Raji (cell line): ENCODE results near the gene SHBG.

Source experiments
- POLR2A ChIP-seq: IDR thresholded peaks from 2 replicates; pipeline ENCODE4 v1.6.1; 2011; ENCODE audit warnings: low read depth, low read length, control low read depth; ENCODE audit not compliant: insufficient read depth

The SHBG gene, protein sequence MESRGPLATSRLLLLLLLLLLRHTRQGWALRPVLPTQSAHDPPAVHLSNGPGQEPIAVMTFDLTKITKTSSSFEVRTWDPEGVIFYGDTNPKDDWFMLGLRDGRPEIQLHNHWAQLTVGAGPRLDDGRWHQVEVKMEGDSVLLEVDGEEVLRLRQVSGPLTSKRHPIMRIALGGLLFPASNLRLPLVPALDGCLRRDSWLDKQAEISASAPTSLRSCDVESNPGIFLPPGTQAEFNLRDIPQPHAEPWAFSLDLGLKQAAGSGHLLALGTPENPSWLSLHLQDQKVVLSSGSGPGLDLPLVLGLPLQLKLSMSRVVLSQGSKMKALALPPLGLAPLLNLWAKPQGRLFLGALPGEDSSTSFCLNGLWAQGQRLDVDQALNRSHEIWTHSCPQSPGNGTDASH

GRCh38 chr17:7629939-7630571, at the start of gene SHBG:
SHBG (plus strand) TSS chr17:7630135; CDS start chr17:7630173, 38 bp downstream.
- no peak for TF ChIP-seq POLR2A

DNA sequence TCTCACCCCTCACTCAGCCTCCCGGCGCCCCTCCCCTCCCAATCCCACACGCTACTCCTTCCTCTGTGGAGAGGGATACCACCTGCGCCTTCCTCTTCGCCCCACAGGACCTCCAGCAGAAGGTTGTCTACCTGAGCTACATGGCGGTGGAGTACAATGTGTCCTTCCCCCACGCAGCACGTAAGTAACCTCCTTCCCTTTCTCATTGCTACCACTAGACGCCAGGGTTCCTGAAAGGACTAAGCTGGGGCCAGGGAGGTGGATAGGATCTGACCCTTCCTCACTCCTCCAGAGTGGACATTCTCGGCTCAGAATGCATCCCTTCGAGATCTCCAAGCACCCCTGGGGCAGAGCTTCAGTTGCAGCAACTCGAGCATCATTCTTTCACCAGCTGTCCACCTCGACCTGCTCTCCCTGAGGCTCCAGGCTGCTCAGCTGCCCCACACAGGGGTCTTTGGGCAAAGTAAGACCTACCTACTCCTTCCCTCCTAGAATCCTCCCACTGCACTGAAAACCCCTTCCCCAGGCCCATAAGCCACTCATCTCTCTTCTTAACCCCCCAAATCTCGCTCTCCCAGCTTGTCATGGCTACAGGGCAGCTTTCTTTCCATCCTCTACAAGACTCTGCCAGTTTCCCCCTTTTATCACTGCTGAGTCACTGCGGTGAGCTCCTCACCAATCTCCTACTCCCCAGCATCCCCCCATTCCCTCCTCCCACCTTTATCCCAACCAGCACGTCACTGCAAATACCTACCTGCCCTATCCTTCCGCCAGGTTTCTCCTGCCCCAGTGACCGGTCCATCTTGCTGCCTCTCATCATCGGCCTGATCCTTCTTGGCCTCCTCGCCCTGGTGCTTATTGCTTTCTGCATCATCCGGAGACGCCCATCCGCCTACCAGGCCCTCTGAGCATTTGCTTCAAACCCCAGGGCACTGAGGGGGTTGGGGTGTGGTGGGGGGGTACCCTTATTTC, 49.0 kb upstream of the SHBG start:
- TF ChIP-seq POLR2A = no peak

- 0 out of 2 replicates have a peak, but pooled peaks have one; percentile 26 for TF ChIP-seq POLR2A
Measured at GRCh38 chr17:7582396-7583252, 47.3 kb upstream of the SHBG start.

DNA sequence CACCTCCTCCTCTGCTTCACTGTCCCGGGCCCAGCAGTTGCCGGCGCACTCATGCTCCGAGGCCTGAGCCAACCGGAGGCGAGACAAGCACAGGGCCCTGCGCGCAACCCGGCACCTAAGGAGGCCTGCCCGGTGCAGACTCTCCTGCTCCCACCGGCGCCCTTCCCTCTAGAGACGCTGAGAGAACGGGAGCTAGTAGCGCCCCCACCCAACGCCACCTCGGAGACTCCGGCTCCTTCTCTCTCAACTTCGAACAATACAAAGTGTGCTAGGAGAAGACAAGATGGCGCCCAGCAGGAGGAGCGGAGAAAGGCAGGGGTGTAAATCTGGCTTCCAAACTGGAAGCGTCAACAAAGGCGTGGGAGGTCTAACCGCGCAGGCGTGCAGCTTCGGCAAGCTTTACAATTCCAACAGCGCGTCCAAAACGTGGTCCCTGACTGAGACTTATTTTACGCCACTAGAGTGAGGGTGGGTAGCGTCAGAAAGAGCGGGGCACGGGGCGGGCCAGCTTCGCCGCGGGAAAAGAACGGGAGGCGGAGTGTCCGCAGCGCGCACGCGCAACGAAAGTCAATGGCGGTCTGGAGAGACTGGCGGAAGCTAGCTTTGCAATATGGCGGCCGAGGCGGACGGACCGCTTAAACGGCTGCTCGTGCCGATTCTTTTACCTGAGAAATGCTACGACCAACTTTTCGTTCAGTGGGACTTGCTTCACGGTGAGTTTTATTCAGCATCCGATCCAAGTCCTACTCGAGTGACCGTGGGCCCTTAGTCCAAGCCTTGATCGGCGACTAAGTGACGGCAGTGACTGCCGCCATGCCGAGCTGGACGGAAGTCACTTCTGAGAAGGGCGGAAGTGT, 46.5 kb upstream of the SHBG start, which contains the start of gene MPDU1:
Gene MPDU1 (plus strand): TSS at position 600 of the 857 bp plus-strand sequence. CDS start 11 bp downstream, at position 611.
- peak; percentile 87 for TF ChIP-seq POLR2A

DNA sequence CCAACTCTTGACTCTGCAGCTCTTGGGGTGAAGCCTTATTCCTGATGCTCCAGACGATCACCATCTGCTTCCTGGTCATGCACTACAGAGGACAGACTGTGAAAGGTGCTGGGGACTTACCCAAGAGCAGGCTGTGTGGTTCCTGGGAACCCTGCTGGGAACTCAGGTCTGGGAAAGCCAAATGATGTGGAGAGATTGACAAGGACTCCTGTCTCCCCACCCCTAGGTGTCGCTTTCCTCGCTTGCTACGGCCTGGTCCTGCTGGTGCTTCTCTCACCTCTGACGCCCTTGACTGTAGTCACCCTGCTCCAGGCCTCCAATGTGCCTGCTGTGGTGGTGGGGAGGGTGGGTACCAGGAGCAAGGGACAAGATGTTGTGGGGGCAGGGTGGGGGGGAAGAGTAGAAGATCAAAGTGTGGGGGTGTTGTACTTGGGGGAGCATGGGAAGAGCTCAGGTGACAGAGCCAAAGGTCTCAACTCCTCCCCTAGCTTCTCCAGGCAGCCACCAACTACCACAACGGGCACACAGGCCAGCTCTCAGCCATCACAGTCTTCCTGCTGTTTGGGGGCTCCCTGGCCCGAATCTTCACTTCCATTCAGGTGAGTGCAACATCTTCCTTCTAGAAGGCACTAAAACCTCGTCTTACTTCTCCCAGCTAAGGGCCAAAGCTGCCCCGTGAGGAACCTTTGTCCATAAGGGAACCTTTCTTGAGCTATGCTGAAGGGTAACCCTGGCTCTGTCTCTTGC, 43.1 kb upstream of the SHBG start:
- no peak for TF ChIP-seq POLR2A

GRCh38 chr17:7587420-7588151, 42.3 kb upstream of the SHBG start:
- TF ChIP-seq POLR2A = no peak

DNA sequence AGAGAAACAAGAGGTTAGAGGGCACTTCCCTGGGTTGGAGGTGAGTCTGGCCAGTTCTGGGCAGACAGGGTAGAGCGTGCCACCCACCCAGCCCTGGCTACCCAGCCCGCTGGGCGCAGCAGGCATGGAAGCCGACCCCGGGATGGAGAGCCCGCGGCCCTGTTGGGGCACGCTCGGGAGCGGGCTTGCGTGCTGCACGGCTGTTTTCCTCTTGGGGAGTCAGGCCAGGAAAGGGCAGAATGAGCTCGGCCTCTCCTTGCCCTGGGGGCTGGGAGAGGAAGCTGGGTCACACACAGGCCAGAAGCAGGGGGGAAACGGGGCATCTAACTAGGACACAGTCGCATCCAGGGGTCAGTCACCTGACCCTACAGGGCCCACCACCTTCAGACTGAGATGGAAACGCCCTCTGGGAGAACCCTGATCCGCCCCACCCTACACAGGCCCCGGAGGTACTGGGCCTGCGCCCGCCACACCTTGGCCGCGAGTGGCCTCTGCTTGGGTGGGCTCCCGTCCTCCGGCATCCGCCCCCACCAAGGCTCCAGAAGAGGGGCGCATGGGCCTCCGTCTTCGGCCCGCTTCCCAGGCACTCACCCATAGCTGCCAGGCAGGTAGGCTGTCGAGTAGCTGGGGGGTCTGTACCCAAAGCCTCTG, 41.3 kb upstream of the SHBG start:
- TF ChIP-seq POLR2A = no peak

DNA sequence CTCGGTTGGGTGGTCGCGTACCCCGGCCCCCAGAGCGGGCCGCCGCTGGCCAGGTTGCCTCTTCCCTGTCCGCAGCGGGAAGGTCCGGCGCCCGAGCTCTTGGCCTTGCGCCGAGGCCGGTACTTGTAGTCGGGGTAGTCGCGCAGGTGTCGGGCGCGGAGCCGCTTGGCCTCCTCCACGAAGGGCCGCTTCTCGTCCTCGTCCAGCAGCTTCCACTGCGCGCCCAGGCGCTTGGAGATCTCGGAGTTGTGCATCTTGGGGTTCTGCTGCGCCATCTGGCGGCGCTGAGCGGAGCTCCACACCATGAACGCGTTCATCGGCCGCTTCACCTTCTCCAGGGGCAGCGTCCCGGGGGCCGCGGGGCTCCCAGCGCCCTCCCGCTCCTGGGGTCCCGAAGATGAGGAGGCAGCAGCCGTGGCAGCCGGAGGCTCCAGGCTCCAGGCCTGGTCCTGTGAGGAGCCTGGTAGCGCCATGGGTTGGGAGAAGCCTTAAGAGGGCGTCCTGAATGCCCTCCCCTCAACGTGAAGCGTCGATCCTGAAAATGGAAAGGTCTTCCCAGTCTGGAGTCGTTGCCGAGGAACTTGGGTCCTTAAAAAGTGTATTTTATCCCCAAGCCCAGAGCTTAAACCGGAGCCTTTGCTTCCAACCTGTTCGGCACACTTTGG, 40.6 kb upstream of the SHBG start:
- no peak for TF ChIP-seq POLR2A

DNA sequence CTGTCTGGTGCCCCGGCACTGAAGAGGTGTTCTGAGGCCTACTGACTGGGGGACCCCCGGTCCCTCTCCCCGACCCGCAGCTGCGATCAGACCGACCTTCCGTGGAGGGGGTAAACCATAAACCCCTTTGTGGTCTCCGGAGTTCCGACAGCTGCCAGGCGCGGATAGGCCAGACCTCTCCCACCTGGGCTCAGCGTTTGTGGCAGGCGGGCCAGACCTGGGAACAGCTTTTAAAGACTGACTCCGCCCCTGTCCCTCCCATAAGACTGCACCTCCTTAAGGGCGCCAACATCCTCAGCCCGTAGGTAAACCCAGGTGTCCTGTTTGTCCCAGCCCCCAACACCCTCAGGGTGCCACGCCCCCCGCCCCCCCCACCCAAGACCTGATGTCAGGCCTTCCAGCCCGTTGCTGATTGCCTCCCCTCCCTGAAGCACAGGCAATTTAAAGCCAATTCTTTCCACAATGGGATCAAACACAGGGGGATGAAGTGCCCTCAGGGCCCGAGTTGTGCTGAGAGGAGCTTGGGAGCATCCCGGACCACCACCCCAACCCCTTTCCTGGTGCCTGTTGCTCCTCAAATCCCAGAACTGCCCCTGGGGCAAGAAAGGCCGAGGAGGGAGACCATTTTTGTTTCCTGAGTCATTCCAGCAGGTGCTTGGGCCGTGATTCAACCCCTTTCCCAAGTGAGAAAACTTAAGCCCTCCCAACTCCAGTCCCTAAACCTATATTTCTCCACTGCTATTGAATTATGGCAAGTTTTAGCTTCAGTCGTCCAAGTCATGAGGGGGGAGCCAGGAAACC, 39.8 kb upstream of the SHBG start, which contains the start of gene SOX15:
Gene SOX15 (minus strand): TSS at position 204 of the 801 bp plus-strand sequence. CDS start 418 bp downstream, outside the sequence.
- no peak for TF ChIP-seq POLR2A

DNA sequence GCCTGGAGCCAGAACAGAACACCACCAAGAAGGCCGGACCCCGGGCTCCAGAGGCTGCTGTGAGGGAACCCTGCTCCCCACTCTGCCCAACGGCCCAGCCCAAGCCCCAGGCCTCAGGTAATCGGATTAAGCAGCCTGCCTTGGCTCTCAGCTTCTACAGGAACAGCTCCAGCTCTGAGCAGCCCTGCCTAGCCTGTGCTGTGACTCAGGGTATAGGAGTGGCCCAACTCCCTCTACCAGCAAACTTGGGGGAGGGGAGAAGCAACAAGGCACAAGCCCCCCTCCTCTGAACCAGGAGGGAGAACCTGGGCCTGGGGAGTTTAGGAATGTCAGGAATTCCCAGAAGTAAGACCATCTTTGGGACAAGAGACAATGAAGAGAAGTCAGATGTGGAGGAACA, 39.2 kb upstream of the SHBG start:
- no peak for TF ChIP-seq POLR2A
